ENCODE measurements around the gene RANBP17.

DNA sequence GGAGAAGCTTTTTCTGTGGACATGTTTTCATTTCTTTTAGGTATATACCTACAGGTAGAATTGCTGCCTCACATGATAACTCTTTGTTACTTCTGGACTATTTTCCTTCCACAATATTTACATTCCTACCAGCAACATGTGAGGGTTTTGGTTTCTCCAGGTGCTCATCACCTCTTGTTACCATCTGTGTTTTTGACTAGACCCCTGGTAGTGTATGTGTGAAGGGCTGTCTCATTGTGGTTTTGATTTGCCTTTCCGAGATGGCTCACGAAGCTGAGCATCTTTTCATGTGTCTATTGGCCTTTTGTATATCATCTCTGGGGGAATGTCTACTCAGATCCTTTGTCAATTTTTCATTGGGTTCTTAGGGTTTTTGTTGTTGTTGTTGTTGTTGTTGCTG lies 17.2 kb upstream of the RANBP17 start:
- no peak for TF ChIP-seq CTCF (IDR thresholded peaks at IDR 0.05)
- TF ChIP-seq POLR2A (IDR thresholded peaks at IDR 0.05): no peak
